ENCODE results near the gene DROSHA.

GRCh38 chr5:31481531-31482165 is 50.2 kb downstream of the DROSHA start:
- TF ChIP-seq POLR2A (IDR thresholded peaks at IDR 0.05; ENCODE audit: low read depth, low read length): no peak
- no peak for TF ChIP-seq POLR2AphosphoS5 (IDR thresholded peaks at IDR 0.05; ENCODE audit: low read depth, low read length)
- no peak for TF ChIP-seq SPI1 (IDR thresholded peaks at IDR 0.05; ENCODE audit: low read depth, low read length)
- TF ChIP-seq TAF1 (IDR thresholded peaks at IDR 0.05; ENCODE audit: low read depth, low read length): no peak
- TF ChIP-seq PAX5 (IDR thresholded peaks at IDR 0.05; ENCODE audit: insufficient read depth, low read length, severe bottlenecking): no peak
- TF ChIP-seq POU2F2 (IDR thresholded peaks at IDR 0.05; ENCODE audit: low read depth, low read length): no peak

Measured in GM12891 (cell line).